RWPE2 (cell line): ENCODE results near the gene TMEM163.

Experiments
- ATAC-seq: fragments of 200-7000 bp; cut with Tn5 transposase; 3 replicates; pipeline ENCODE4 v1.9.1; 2021; ENCODE audit warnings: low read depth
- DNase-seq: peaks from one replicate; pipeline ENCODE4 v3.0.0-alpha.2; 2020; ENCODE audit warnings: low spot score
- H3K27ac ChIP-seq: fragments of 450-650 bp; 2 replicates; pipeline ENCODE4 v1.5.1; 2017; ENCODE audit warnings: mild to moderate bottlenecking; ENCODE audit not compliant: poor library complexity, severe bottlenecking
- H3K27me3 ChIP-seq: fragments of 250-450 bp; sonication (Bioruptor Pico); 2 replicates; pipeline ENCODE4 v1.5.1; 2021; ENCODE audit warnings: mild to moderate bottlenecking, moderate library complexity; ENCODE audit not compliant: insufficient read depth, poor library complexity, severe bottlenecking
- H3K36me3 ChIP-seq: fragments of 250-450 bp; sonication (Bioruptor Pico); 2 replicates; pipeline ENCODE4 v1.5.1; 2020; ENCODE audit warnings: low read depth, mild to moderate bottlenecking, moderate library complexity
- H3K4me1 ChIP-seq: fragments of 250-450 bp; sonication (Bioruptor Pico); 2 replicates; pipeline ENCODE4 v1.5.1; 2021; ENCODE audit warnings: mild to moderate bottlenecking, moderate library complexity; ENCODE audit not compliant: insufficient read depth, poor library complexity, severe bottlenecking
- H3K4me3 ChIP-seq: fragments of 250-450 bp; sonication (Bioruptor Pico); 2 replicates; pipeline ENCODE4 v1.5.1; 2021; ENCODE audit warnings: mild to moderate bottlenecking, moderate library complexity; ENCODE audit not compliant: severe bottlenecking
- H3K9me3 ChIP-seq: fragments of 250-450 bp; sonication (Bioruptor Pico); 2 replicates; pipeline ENCODE4 v1.5.1; 2021; ENCODE audit warnings: mild to moderate bottlenecking, moderate library complexity; ENCODE audit not compliant: severe bottlenecking
- CTCF ChIP-seq: fragments of 450-650 bp; IDR thresholded peaks from one replicate; pipeline ENCODE4 v1.5.1; 2017; ENCODE audit warnings: mild to moderate bottlenecking, moderate library complexity; ENCODE audit not compliant: poor library complexity, severe bottlenecking

TMEM163 gene

DNA sequence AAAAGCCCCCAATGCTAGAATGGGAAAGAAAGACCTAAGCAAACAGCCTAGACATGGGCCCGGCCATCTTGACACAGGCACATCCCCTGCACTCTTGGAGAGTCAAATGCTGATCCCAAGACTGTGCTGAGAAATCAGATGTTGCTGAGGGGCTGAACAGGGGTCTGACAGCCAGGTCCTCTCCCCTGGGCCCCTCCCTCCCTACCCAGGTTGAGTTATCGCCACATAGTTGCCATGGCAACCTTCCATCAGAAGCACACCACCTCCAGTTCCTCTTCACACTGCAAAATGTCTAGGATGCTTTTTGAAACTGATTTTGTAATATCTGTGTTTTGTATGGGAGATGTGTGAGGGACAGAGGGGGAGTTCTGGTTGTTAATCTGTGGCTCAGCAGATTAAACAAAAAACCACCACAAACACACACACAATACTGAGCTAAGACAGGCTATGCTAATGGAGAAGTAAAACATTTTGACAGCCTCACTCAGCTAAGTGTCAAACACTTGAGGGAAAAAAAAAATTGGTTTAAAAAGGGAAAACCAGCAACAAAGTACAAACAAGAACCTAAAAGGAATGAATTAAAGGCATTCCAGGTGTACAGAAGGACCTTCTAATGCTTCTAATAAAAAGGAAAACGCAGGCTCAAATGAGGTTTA is 88.2 kb downstream of the TMEM163 start:
- H3K4me1 ChIP-seq: no peaks in the 10 kb centered on the region
- no peaks in the 10 kb centered on the region for H3K36me3 ChIP-seq
- ATAC-seq (no peak), DNase-seq (no peak)
- no peaks in the 10 kb centered on the region for H3K9me3 ChIP-seq
- no peak overlapping the region for H3K4me3 ChIP-seq
- no peak for TF ChIP-seq CTCF
- H3K27me3 ChIP-seq: no peaks in the 10 kb centered on the region
- H3K27ac ChIP-seq: no peak overlapping the region

DNA sequence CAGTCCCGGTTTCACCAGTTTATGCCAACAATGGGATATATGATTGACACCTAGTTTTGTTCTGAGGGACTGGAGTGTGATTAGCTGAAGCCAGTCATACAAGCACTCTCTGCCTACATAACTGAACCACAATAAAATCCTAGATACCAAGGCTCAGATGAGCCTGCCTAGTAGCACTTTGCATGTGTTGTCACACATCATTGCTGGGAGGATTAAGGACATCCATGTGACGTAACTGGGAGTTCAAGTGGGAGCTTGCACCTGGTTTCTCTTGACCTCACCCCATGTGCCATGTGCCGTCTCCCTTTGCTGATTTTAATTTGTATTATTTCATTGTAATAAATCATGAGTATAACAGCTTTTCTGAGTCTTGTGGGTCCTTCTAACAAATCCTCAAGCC is 90.3 kb downstream of the TMEM163 start:
- H3K36me3 ChIP-seq: no peaks in the 10 kb centered on the region
- no peak overlapping the region for H3K27ac ChIP-seq
- DNase-seq: no peak

DNA sequence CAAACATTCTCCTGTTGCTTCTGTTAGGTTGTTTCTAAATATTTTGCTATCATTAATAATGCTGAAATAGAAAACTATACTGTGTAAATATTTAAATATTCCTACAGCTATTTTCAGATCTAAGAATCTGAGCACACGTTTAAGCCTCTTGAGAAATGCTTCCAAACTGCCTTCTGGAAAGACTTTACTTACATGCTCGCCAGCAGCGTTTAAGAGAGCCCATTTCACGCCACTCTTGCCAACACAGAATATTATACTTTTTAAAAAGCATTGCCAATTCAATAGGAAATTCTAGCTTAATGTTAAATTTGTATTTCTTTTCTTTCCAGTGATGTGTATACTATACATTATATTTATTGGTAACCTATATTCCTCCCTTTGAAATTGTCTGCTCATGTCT is 92.0 kb downstream of the TMEM163 start:
- peaks cover 5% of the 10 kb centered on the region for H3K27me3 ChIP-seq
- H3K9me3 ChIP-seq: no peaks in the 10 kb centered on the region
- no peaks in the 10 kb centered on the region for H3K36me3 ChIP-seq
- no peaks in the 10 kb centered on the region for H3K4me1 ChIP-seq
- H3K27ac ChIP-seq: no peak overlapping the region
- no peak for DNase-seq
- no peak overlapping the region for H3K4me3 ChIP-seq
- no peak for TF ChIP-seq CTCF
- no peak for ATAC-seq

More for the DNA sequence above, 90.3 kb downstream of the TMEM163 start:
- Histone ChIP-seq H3K27me3 (peaks cover 5% of the 10 kb centered on the region), H3K9me3 (no peaks in the 10 kb centered on the region), H3K4me3 (no peak overlapping the region), H3K4me1 (no peaks in the 10 kb centered on the region)
- no peak for ATAC-seq
- no peak for TF ChIP-seq CTCF

GRCh38 chr2:134625311-134625710 is 93.5 kb downstream of the TMEM163 start:
- no peak for TF ChIP-seq CTCF
- Histone ChIP-seq H3K9me3 (no peaks in the 10 kb centered on the region), H3K27ac (no peak overlapping the region), H3K4me1 (no peaks in the 10 kb centered on the region), H3K4me3 (no peak overlapping the region), H3K36me3 (no peaks in the 10 kb centered on the region), H3K27me3 (peaks cover 5% of the 10 kb centered on the region)
- ATAC-seq: no peak
- DNase-seq: no peak

GRCh38 chr2:134623796-134624195 is 95.0 kb downstream of the TMEM163 start:
- no peaks in the 10 kb centered on the region for H3K4me1 ChIP-seq
- H3K27me3 ChIP-seq: peaks cover 8% of the 10 kb centered on the region
- no peaks in the 10 kb centered on the region for H3K9me3 ChIP-seq
- no peak for ATAC-seq
- no peak overlapping the region for H3K27ac ChIP-seq
- no peaks in the 10 kb centered on the region for H3K36me3 ChIP-seq
- no peak for TF ChIP-seq CTCF
- H3K4me3 ChIP-seq: no peak overlapping the region
- DNase-seq: no peak
